GM12801 (cell line): Measurements from ENCODE around the gene CHMP5.

Experiments
- TF ChIP-seq, protein P1 (sequence below): IDR thresholded peaks from one replicate; pipeline ENCODE4 v1.5.1; 2011; ENCODE audit warnings: control low read depth; ENCODE audit not compliant: insufficient read length; ENCODE audit errors: extremely low read depth

CHMP5 gene

DNA sequence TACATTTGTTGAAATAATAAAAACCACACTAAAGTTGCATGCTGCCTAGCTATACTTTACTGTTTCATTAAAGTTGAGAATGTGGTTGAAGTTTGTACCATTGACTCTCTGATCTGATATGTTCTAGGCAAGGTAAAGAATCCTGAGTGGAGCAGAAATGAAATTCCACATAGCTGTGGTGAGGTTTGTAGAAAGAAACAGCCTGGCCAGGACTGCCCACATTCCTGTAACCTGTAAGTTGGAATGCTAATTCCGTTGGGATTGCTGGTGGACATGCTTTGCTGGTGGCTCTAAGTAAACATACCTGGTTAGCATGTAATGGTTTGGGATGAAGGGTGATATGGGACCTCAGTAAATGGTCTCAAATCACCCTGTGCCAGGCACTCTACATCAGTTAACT lies 42.2 kb downstream of the CHMP5 start:
- TF ChIP-seq, protein P1, sequence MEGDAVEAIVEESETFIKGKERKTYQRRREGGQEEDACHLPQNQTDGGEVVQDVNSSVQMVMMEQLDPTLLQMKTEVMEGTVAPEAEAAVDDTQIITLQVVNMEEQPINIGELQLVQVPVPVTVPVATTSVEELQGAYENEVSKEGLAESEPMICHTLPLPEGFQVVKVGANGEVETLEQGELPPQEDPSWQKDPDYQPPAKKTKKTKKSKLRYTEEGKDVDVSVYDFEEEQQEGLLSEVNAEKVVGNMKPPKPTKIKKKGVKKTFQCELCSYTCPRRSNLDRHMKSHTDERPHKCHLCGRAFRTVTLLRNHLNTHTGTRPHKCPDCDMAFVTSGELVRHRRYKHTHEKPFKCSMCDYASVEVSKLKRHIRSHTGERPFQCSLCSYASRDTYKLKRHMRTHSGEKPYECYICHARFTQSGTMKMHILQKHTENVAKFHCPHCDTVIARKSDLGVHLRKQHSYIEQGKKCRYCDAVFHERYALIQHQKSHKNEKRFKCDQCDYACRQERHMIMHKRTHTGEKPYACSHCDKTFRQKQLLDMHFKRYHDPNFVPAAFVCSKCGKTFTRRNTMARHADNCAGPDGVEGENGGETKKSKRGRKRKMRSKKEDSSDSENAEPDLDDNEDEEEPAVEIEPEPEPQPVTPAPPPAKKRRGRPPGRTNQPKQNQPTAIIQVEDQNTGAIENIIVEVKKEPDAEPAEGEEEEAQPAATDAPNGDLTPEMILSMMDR = no peak

DNA sequence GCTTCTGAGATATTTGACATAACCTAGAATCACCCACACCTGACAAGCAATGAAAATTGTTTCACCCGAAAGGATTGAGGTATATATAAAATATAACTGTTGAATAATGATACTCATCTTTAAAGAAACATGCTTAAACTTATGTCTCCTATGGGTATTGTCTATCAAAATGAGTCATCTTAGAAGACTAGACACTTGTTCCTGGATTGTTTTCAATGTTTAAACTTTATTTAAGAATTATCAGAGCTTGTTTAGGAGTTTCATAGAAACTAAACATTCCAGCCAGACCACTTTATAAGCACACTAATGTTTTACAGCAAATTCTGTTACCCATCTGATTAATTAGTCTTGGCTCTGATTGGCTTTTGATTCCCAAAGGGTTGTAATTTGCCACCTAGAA lies 45.1 kb downstream of the CHMP5 start:
- TF ChIP-seq, protein P1 = no peak

DNA sequence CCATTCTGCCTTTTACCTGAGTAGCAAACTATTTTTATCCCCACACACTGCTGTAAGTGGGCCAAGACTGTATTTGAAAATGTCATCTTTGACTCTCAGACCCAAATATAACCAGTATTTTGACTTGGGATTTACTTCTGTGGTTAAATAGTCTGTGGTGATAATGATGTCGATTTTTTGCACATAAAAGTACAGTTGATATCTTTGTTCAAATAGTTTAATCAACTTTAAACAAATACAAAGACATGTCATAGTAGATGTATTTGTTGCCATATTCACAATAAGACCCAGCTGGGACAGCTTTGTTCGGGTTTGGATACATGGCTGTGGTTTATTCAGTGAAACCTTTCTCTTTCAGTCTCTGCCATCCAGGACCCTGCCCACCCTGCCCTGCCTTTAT lies 45.9 kb downstream of the CHMP5 start:
- TF ChIP-seq, protein P1 = no peak

DNA sequence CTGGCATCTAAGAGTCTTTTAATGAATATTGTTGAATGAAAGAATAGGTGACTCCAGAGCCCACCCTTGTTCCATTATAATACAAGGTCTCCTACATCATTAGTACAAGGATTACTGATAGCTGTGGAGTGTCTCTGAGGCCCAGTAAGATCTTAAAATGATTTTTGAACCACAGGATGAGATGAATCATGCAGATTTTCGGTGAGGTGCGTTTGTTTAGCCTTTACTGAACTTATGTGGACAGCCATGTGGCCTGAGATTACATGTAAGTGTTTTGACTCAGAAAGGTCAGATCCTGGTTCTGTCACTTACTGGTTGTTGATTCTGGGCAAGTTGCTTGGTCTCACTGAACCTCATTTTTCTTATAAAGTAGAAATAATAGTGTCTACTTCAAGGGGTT lies 47.1 kb downstream of the CHMP5 start:
- TF ChIP-seq, protein P1 = no peak

DNA sequence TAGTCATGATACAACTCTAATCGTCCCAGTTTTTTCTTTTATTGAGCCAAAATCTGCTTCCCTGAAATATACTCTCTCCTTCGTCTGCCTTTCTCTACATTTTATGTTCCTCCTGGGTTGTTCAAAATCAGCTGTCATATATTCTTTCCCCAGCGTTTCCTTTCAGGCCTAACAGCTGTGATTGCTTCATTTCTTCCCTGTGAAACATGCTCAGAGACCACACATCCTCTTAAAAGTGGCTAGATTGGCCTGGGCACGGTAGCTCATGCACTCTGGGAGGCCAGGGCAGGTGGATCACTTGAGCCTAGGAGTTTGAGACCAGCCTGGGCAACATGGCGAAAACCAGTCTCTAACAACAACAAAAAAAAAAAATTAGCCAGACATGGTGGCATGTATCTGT lies 50.5 kb downstream of the CHMP5 start:
- TF ChIP-seq, protein P1 = no peak

DNA sequence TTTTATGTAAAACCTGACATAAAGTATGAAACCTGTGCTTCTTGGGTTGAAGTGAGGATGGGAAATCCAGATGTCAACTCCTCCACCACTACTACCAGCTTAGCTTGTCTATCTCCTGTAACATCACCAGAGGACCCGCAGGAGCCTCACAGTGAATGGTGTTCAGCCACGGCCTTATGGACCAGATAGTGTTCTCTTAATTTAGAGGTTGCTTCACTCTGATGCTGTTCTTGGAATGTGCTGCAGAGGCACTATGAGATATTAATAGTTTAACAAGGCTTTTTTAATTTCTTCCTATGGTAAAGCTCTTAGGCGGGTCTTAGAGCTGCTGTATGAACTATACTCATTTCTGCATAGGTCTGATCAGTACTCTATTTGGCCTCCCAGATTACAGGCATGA lies 53.4 kb downstream of the CHMP5 start:
- TF ChIP-seq, protein P1 = no peak

DNA sequence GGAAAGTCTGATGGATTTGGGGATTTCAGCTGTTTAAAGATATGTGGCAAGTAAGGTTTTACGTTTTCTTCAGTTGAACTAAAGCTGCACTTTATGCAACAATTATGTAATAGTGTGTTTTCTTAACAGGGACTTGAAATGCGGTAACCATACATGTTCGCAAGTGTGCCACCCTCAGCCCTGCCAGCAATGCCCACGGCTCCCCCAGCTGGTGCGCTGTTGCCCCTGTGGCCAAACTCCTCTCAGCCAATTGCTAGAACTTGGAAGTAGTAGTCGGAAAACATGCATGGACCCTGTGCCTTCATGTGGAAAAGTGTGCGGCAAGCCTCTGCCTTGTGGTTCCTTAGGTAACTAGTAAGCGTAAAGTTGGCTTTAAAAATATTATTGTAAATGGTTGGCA lies 53.9 kb downstream of the CHMP5 start:
- TF ChIP-seq, protein P1 = no peak

DNA sequence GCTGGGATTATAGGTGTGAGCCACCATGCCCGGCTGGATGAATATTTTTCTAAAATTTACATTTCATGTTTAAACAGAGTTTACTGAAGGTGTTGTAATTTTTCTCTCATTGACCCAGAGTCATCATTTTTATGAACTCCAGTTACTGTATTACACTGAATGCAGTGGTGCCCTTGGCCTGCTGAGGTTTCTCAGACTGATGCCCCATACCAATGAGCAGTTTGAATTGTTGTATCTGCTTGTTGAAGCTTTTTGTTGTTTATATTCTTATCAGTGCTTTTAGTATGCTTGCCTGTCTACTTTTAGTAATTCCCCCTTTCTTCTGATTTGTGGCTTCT lies 55.4 kb downstream of the CHMP5 start:
- TF ChIP-seq, protein P1 = no peak
